ENCODE results near the gene COBL. TPM values are rescaled to one million over a fixed set of nuclear protein-coding genes. Genes with fewer than 3 reads are reported as not detected.

COBL gene
- total and polyA plus RNA-seq, 2 of the 4 experiments (the other 2 are of a cell fraction), result under 0.01 TPM; not detected in 1

DNA sequence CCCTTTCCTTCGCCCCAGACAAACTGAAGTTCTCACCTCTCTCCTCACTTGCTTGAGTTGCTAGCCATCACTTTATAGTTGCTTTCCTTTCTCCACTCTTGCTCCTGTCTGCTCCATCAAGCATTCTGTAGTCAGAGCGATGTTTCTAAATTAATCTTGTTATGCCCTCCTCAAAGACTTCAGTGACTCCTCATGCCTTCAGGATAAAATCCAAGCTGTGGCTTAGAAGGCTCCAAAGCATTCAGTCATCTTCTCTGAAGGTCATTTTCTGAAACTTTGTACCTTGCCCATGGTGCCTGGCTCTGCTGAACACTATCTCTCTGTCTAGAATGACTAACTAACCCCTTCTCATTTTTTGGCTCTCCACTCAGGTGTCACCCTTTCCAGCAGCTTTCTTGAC is 311.5 kb downstream of the COBL start:
- Histone ChIP-seq H4K5ac (ENCODE audit: low read depth, low read length) (no peak overlapping the region), H2AK5ac (ENCODE audit: low read depth, low read length) (no peak overlapping the region), H3K14ac (replicated peaks; ENCODE audit: low read depth, low read length) (no peak overlapping the region), H3K9ac (ENCODE audit: low read depth, low read length) (no peak overlapping the region), H3K4ac (ENCODE audit: low read depth, low read length) (no peak overlapping the region), H3K4me3 (ENCODE audit: insufficient read depth, low read depth, low read length) (no peak overlapping the region), H2BK20ac (ENCODE audit: low read depth, low read length) (no peak overlapping the region), H3K79me1 (ENCODE audit: low read depth in 1 of 2, low read length in 2 of 2) (no peaks in the 10 kb centered on the region), H3K27me3 (ENCODE audit: control insufficient read depth, insufficient read depth, low read length) (peaks cover 9% of the 10 kb centered on the region), H3K27ac (ENCODE audit: insufficient read depth, low read length) (no peak overlapping the region), H3K9me3 (ENCODE audit: control insufficient read depth, insufficient read depth, low read length) (0 out of 2 replicates have a peak, but pooled peaks cover 2% of the 10 kb centered on the region), H4K8ac (ENCODE audit: low read depth in 2 of 2, low read length in 2 of 2) (no peak overlapping the region), H2BK5ac (ENCODE audit: low read depth, low read length, poor library complexity, severe bottlenecking) (no peak overlapping the region), H3K4me1 (ENCODE audit: control insufficient read depth, insufficient read depth, low read length) (no peaks in the 10 kb centered on the region), H2BK120ac (ENCODE audit: low read depth, low read length) (no peak overlapping the region), H3K18ac (ENCODE audit: low read depth, low read length) (no peak overlapping the region), H3K56ac (ENCODE audit: extremely low read depth, insufficient read depth, low read length) (no peak overlapping the region), H3K4me2 (ENCODE audit: low read depth, low read length) (no peak overlapping the region), H3K9me1 (ENCODE audit: insufficient read depth, low read length) (no peaks in the 10 kb centered on the region), H4K20me1 (ENCODE audit: insufficient read depth, low read length) (no peaks in the 10 kb centered on the region), H2AFZ (replicated peaks; ENCODE audit: low read length, poor library complexity) (no peak overlapping the region), H3K23ac (ENCODE audit: low read depth, low read length) (no peak overlapping the region), H2BK15ac (ENCODE audit: low read depth, low read length) (no peak overlapping the region), H3K36me3 (ENCODE audit: control insufficient read depth, insufficient read depth, low read length) (no peaks in the 10 kb centered on the region), H2AK9ac (replicated peaks; ENCODE audit: low read depth, low read length, poor library complexity) (no peak overlapping the region), H4K91ac (ENCODE audit: insufficient read depth, low read depth, low read length) (no peak overlapping the region)
- intact Hi-C loops (cut with micrococcal nuclease) (no loop called here), in situ Hi-C loops (cut with MboI; ENCODE audit: low sequenced_read_pairs) (no loop called here), dilution Hi-C loops (cut with HindIII; ENCODE audit: low sequenced_read_pairs, unreplicated experiment) (no loop called here)
- ChIA-PET CTCF (no interaction called here), POLR2A (ENCODE audit: unreplicated experiment) (no interaction called here)
- DNase-seq (no peak), ATAC-seq (ENCODE audit: low read depth) (no peak)
- no CpG with 5 or more reads among the region's 2 CpGs for WGBS, 2 experiments (ENCODE audit: extremely low coverage in 2 of 2, insufficient read length in 1 of 2)
- no TSS peak for BruUV-seq (replicated peaks)
- no peak for TF ChIP-seq MAZ (IDR thresholded peaks at IDR 0.05; ENCODE audit: borderline replicate concordance, low read depth, low read length)
- no peak for TF ChIP-seq NFE2L2 (IDR thresholded peaks at IDR 0.05; ENCODE audit: low read depth, low read length)
- TF ChIP-seq, protein P1, sequence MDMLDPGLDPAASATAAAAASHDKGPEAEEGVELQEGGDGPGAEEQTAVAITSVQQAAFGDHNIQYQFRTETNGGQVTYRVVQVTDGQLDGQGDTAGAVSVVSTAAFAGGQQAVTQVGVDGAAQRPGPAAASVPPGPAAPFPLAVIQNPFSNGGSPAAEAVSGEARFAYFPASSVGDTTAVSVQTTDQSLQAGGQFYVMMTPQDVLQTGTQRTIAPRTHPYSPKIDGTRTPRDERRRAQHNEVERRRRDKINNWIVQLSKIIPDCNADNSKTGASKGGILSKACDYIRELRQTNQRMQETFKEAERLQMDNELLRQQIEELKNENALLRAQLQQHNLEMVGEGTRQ (IDR thresholded peaks at IDR 0.05; ENCODE audit: low read depth, low read length), result no peak
- TF ChIP-seq MAFK (IDR thresholded peaks at IDR 0.05; ENCODE audit: low read depth, low read length), result no peak
- no peak for TF ChIP-seq POLR2A (IDR thresholded peaks at IDR 0.05; ENCODE audit: low read depth, low read length)

Data from IMR-90 (cell line).